ENCODE measurements around the gene RNU4-1.

The RNU4-1 gene

DNA sequence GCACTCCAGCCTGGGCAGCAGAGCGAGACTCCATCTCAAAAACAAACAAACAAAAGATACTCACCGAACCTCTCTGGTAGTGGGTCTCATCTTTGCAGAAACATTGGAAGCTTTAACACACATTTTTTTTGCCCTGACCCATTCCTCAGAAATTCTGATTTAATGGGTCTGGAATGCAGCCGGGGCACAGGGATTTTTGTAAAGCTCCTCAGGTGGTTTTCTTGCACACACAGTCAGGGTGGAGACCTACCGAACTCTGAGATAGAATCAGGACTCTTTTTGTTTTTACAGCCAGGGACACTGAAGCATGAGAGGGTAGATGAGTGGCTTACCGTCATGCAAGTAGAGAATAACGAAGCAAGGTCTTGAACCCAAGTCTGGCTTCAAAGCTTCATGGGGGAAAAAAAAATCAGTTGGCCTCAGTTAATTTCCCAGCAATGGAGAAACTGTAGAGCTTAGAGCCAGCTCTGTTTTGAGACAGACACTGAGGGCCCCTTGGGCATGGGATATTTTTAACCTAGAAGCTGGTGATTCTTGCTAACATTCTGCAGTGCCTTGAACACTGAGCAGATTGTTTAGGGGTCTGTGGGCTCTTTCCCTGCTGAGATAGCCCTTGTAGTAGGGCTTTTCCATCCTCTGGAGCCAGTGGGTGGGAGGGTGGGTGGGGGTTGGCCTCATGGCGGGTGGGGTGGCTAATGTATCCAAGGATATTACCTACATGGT is 6.1 kb downstream of the RNU4-1 start:
- H3K36me3 ChIP-seq (ENCODE audit: insufficient read depth, low read length): no peaks in the 10 kb centered on the region
- no peak overlapping the region; the same call in 1 of the 2 replicates for H3K27ac ChIP-seq (ENCODE audit: low read depth, low read length)
- no peaks in the 10 kb centered on the region for H3K27me3 ChIP-seq (ENCODE audit: insufficient read depth, low read length)
- 73% methylated on average over 6 of the region's 7 CpGs for WGBS
- 0 out of 2 replicates have a peak overlapping the region, but pooled peaks have one; percentile 25 for H3K9ac ChIP-seq (ENCODE audit: low read depth, low read length)
- no peak overlapping the region for H3K4me3 ChIP-seq (ENCODE audit: low read length)
- no peaks in the 10 kb centered on the region for H3K9me3 ChIP-seq (ENCODE audit: insufficient read depth, low read depth, low read length)
- peaks cover 8% of the 10 kb centered on the region; the same call in 1 of the 2 replicates for H3K4me1 ChIP-seq (ENCODE audit: insufficient read depth, low read length)

DNA sequence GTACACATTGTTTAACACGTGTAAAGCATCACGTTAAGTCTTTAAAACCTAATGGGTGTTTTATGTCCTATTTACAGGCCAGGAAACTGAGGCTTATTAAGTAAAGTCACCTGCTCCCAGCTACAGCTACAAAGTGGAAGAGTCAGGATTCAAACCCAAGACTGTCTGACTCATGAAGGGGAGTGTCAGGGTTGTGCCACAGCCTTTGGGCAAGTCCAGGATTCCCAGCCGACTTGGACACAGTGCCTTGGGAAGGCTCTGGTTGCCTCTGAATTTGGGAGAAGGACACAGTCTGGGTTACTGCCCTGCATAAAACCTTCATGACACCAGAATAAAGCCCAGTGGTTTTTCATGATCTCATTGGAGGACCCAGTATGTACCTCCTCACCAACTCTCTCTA is 8.7 kb downstream of the RNU4-1 start:
- no peaks in the 10 kb centered on the region for H3K27me3 ChIP-seq (ENCODE audit: insufficient read depth, low read length)
- H3K9ac ChIP-seq (ENCODE audit: low read depth, low read length): no peak overlapping the region
- WGBS: 89% methylated on average over 3 of the region's 3 CpGs
- H3K9me3 ChIP-seq (ENCODE audit: insufficient read depth, low read depth, low read length): no peaks in the 10 kb centered on the region
- H3K4me1 ChIP-seq (ENCODE audit: insufficient read depth, low read length): peaks cover 4% of the 10 kb centered on the region; the same call in 1 of the 2 replicates
- no peaks in the 10 kb centered on the region for H3K36me3 ChIP-seq (ENCODE audit: insufficient read depth, low read length)
- no peak overlapping the region for H3K4me3 ChIP-seq (ENCODE audit: low read length)
- no peak overlapping the region for H3K27ac ChIP-seq (ENCODE audit: low read depth, low read length)

DNA sequence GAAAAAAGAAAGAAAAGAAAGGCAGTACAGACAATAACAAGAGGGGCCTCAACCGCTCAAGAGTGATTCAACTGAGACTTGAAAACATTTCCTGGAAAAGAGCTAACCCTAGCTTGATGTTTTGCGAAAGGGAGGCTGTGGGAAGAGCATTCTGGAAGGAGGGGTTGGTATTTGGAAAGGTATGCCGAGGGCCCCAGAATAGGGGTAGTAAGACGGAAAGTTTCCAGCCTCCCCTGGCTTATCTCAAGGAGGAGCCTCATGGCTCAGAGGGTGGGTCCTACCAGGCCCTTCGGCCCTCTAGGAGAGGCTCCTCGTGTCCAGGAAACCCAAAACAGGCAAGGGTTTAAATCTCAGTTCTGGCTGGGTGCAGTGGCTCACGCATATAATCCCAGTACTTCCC is 9.7 kb downstream of the RNU4-1 start:
- WGBS: 77% methylated on average over 7 of the region's 7 CpGs
- Histone ChIP-seq H3K4me1 (ENCODE audit: insufficient read depth, low read length) (peaks cover 4% of the 10 kb centered on the region; the same call in 1 of the 2 replicates), H3K9ac (ENCODE audit: low read depth, low read length) (no peak overlapping the region), H3K4me3 (ENCODE audit: low read length) (no peak overlapping the region), H3K27ac (ENCODE audit: low read depth, low read length) (no peak overlapping the region), H3K9me3 (ENCODE audit: insufficient read depth, low read depth, low read length) (peaks cover 4% of the 10 kb centered on the region), H3K36me3 (ENCODE audit: insufficient read depth, low read length) (no peaks in the 10 kb centered on the region), H3K27me3 (ENCODE audit: insufficient read depth, low read length) (no peaks in the 10 kb centered on the region)

DNA sequence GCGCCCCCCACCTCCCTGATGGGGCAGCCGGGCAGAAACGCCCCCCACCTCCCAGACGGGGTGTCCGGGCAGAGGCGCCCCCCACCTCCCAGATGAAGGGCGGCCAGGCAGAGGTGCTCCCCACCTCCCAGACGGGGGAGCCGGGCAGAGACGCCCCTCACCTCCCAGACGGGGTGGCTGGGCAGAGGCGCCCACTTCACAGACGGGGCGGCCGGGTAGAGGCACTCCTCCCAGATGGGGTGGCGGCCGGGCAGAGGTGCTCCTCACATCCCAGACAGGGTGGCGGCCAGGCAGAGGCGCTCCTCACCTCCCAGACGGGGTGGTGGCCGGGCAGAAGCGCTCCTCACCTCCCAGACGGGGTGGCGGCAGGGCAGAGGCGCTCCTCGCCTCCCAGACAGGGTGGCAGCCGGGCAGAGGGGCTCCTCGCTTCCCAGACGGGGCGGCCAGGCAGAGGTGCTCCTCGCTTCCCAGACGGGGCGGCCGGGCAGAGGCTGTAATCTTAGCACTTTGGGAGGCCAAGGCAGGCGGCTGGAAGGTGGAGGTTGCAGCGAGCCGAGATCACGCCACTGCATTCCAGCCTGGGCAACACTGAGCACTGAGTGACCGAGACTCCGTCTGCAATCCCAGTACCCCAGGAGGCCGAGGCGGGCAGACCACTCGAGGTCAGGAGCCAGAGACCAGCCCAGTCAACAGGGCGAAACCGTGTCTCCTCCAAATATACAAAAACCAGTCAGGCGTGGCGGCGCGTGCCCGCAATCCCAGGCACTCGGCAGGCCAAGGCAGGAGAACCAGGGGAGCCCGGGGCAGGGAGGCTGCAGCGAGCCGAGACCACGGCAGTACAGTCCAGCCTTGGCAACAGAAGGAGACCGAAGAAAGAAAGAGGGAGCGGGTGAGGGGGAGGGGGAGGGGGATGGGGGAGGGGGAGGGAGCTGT is 14.6 kb downstream of the RNU4-1 start:
- Histone ChIP-seq H3K27ac (ENCODE audit: low read depth, low read length) (no peak overlapping the region), H3K27me3 (ENCODE audit: insufficient read depth, low read length) (no peaks in the 10 kb centered on the region), H3K4me3 (ENCODE audit: low read length) (no peak overlapping the region), H3K36me3 (ENCODE audit: insufficient read depth, low read length) (no peaks in the 10 kb centered on the region), H3K9ac (ENCODE audit: low read depth, low read length) (no peak overlapping the region), H3K9me3 (ENCODE audit: insufficient read depth, low read depth, low read length) (peaks cover 4% of the 10 kb centered on the region), H3K4me1 (ENCODE audit: insufficient read depth, low read length) (no peaks in the 10 kb centered on the region)
- 95% methylated on average over 55 of the region's 57 CpGs for WGBS

DNA sequence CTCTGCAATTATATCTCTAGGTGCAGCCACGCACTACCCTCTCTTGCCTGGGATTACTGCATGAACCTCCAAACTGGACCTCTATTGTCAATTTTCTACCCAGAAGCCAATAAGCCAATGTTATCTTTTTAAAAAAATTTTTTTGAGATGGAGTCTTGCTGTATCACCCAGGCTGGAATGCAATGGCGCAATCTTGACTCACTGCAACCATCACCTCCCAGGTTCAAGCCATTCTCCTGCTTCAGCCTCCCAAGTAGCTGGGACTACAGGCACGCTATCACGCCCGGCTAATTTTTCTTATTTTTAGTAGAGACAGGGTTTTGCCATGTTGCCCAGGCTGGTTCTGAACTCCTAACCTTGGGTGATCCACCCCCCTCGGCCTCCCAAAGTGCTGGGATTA is 16.3 kb downstream of the RNU4-1 start:
- Histone ChIP-seq H3K9me3 (ENCODE audit: insufficient read depth, low read depth, low read length) (peaks cover 4% of the 10 kb centered on the region), H3K9ac (ENCODE audit: low read depth, low read length) (no peak overlapping the region), H3K36me3 (ENCODE audit: insufficient read depth, low read length) (no peaks in the 10 kb centered on the region), H3K27ac (ENCODE audit: low read depth, low read length) (no peak overlapping the region), H3K4me1 (ENCODE audit: insufficient read depth, low read length) (no peaks in the 10 kb centered on the region), H3K27me3 (ENCODE audit: insufficient read depth, low read length) (no peaks in the 10 kb centered on the region), H3K4me3 (ENCODE audit: low read length) (no peak overlapping the region)
- WGBS: 94% methylated on average over 6 of the region's 6 CpGs

DNA sequence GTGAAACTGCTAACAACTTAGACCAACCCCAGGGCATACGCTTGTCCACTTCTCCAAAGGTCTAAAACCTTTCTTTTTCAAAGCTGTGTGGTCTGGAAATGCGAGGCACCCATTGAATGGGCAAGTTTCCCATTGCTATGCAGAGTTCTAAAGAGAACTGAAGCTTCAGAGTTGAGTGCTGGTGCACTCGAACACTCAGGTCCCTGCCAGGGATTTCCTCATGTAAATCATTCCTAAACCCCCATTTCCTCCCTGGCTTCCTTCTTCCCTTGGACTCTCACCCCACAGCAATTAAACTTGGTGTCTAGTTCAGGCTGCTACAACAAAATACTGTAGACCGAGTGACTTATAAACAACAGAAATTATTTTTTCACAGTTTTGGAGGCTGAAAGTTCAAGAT is 25.3 kb downstream of the RNU4-1 start:
- Histone ChIP-seq H3K36me3 (ENCODE audit: insufficient read depth, low read length) (peaks cover 3% of the 10 kb centered on the region; the same call in 1 of the 2 replicates), H3K27ac (ENCODE audit: low read depth, low read length) (no peak overlapping the region; the same call in 1 of the 2 replicates), H3K9me3 (ENCODE audit: insufficient read depth, low read depth, low read length) (no peaks in the 10 kb centered on the region), H3K4me1 (ENCODE audit: insufficient read depth, low read length) (peaks cover 21% of the 10 kb centered on the region), H3K4me3 (ENCODE audit: low read length) (no peak overlapping the region), H3K9ac (ENCODE audit: low read depth, low read length) (no peak overlapping the region), H3K27me3 (ENCODE audit: insufficient read depth, low read length) (no peaks in the 10 kb centered on the region)
- WGBS: 73% methylated on average over 4 of the region's 4 CpGs

DNA sequence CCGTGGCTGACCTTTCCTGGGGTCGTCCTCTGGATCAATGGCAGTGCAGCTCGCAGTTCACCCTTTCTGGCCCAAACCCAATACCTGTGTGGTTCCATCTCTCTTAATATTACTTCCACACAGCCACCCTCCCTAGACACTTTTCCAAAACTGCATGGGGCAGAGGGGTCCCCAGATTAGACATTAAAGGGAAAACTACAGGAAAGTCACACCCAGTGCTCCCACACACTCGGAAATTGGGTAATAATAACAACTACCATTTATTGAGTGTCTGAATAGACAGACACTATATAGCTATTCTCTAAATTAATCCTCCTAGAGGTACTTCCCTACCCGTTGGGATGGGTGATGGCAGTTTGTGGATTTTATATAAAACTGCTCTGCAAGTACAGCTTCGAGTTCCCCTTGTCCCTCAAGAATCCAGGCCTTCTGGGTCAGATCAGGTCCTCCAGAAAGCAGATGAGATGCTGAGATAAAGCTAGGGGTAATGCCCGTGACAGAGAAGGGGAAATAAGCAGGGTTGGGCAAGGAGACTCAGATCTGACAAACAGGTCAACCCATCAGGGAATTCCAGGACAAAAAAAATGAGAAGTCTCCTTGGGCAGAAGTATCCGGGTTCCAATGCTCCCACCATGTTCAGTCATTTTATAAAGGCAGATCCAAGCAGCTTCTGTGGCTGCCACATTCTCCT is 26.7 kb downstream of the RNU4-1 start:
- Histone ChIP-seq H3K9me3 (ENCODE audit: insufficient read depth, low read depth, low read length) (no peaks in the 10 kb centered on the region), H3K4me1 (ENCODE audit: insufficient read depth, low read length) (peaks cover 30% of the 10 kb centered on the region), H3K27ac (ENCODE audit: low read depth, low read length) (no peak overlapping the region), H3K27me3 (ENCODE audit: insufficient read depth, low read length) (no peaks in the 10 kb centered on the region), H3K4me3 (ENCODE audit: low read length) (0 out of 2 replicates have a peak overlapping the region, but pooled peaks have one; percentile 31), H3K9ac (ENCODE audit: low read depth, low read length) (no peak overlapping the region), H3K36me3 (ENCODE audit: insufficient read depth, low read length) (peaks cover 7% of the 10 kb centered on the region)
- 91% methylated on average over 7 of the region's 8 CpGs for WGBS

DNA sequence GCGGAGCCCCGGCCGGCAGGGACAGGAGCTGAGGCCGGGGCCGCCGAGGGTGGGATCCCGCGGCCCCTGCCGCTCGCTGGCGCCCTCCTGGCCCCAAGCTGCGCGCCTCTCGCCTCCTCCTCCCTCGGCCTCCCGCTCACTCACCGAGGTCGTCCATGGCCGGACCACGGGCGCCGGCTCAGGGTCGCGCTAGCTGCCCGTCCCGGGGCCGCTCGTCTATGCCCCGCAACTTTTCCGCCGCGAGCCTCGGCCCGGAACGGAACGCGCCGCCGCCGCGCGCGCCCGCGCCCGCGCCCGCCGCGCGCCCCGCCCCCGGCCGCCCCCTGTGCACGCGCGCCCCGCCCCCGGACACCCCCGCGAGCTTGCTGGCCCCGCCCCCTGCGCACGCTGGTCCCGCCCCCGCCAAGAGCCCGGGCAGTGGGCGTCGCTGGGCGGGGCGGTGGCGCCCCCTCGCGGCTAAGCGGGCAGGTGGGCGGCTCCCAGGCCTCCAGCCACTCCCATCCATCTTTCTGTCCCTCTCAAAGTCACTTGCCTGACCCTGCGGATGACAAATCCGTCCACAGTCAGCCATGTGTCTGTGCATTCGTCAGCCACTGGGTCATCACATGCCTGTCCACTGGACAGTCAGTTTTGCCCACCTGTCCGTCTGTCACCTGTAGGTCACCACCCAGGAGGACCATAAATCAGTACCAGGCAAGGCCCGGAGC is 27.4 kb downstream of the RNU4-1 start, which contains the start of gene PXN:
Gene PXN, minus strand, starts transcription at position 258 of the 707 bp plus-strand sequence. Its CDS starts 101 bp downstream, at position 157.
- no peaks in the 10 kb centered on the region for H3K9me3 ChIP-seq (ENCODE audit: insufficient read depth, low read depth, low read length)
- H3K9ac ChIP-seq (ENCODE audit: low read depth, low read length): peak within 1 kb of the TSS; percentile 86
- H3K27ac ChIP-seq (ENCODE audit: low read depth, low read length): peak within 1 kb of the TSS; percentile 20; the same call in 1 of the 2 replicates
- no peaks in the 10 kb centered on the region for H3K27me3 ChIP-seq (ENCODE audit: insufficient read depth, low read length)
- 3% methylated on average over 81 of the region's 81 CpGs for WGBS
- H3K4me3 ChIP-seq (ENCODE audit: low read length): peak within 1 kb of the TSS; percentile 84
- peaks cover 7% of the 10 kb centered on the region for H3K36me3 ChIP-seq (ENCODE audit: insufficient read depth, low read length)
- H3K4me1 ChIP-seq (ENCODE audit: insufficient read depth, low read length): peaks cover 30% of the 10 kb centered on the region

DNA sequence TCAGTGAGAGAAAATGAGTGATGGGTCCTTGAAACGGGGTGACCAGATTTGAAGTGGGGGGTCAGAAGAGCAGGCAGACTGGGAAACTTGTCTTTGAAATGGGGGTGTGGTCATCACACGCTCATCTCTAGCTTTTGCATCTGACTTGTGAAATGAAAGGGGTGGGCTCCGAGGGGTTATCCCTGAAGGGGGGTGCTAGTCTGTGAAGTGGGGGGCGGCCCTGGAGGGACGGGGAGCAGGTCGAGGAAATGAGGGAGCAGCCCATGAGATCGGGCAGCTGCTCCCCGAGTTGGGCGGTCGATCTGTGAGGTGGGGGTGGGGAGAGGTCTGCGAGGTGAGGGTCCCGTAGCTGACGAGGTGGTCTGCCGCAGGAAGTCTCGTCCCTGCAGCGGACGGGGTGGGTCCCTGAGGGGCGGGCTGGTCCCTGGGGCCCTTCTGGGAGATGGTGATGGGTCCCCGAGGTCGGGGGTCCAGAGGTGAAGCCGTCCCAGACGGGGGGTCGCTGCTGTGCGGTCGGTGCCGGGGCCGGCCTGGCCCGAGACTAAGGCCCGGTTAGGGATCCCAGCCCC is 28.0 kb downstream of the RNU4-1 start:
- no peaks in the 10 kb centered on the region for H3K9me3 ChIP-seq (ENCODE audit: insufficient read depth, low read depth, low read length)
- H3K9ac ChIP-seq (ENCODE audit: low read depth, low read length): peak overlapping the region; percentile 86
- H3K27me3 ChIP-seq (ENCODE audit: insufficient read depth, low read length): no peaks in the 10 kb centered on the region
- WGBS: 2% methylated on average over 29 of the region's 29 CpGs
- peaks cover 7% of the 10 kb centered on the region for H3K36me3 ChIP-seq (ENCODE audit: insufficient read depth, low read length)
- peak overlapping the region; percentile 84 for H3K4me3 ChIP-seq (ENCODE audit: low read length)
- H3K4me1 ChIP-seq (ENCODE audit: insufficient read depth, low read length): peaks cover 30% of the 10 kb centered on the region
- no peak overlapping the region; the same call in 1 of the 2 replicates for H3K27ac ChIP-seq (ENCODE audit: low read depth, low read length)
